HG02981 (cell line): ENCODE data around the gene CXCR3.
"Not testable (repeated sequence)": the region's sequence is repeated elsewhere in the genome, so short reads cannot be mapped to it uniquely, and the experiment has no call there.

Experiments
- ATAC-seq: cut with Tn5 transposase; IDR thresholded peaks from one replicate; pipeline ENCODE4 v1.9.1; 2021; ENCODE audit warnings: mild to moderate bottlenecking, moderate library complexity; ENCODE audit not compliant: unreplicated experiment

CXCR3 gene

DNA sequence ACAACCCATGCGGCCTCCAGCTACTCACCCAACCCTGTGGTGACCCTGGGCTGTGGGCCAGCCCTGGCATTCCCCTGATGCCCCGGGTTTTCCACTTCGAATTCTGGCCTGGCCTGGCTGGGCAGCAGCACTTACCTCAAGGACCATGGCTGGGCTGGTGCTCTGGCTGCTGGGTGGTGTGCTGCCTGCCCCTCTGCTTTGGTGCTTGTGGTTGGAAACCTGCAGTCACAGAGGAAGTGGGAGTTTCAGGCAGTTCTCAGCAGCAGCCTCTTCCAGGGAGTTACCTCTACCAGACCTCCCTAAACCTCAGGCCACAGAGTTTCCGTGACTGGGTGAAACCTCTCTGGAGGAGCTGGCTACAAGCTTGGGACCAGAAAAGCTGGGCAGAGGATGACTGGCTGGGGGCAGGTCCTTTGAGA, at the start of gene CXCR3:
Gene CXCR3 (minus strand): TSS at position 209 of the 419 bp plus-strand sequence. CDS start 62 bp downstream, at position 147.
- peak; percentile 53 for ATAC-seq

DNA sequence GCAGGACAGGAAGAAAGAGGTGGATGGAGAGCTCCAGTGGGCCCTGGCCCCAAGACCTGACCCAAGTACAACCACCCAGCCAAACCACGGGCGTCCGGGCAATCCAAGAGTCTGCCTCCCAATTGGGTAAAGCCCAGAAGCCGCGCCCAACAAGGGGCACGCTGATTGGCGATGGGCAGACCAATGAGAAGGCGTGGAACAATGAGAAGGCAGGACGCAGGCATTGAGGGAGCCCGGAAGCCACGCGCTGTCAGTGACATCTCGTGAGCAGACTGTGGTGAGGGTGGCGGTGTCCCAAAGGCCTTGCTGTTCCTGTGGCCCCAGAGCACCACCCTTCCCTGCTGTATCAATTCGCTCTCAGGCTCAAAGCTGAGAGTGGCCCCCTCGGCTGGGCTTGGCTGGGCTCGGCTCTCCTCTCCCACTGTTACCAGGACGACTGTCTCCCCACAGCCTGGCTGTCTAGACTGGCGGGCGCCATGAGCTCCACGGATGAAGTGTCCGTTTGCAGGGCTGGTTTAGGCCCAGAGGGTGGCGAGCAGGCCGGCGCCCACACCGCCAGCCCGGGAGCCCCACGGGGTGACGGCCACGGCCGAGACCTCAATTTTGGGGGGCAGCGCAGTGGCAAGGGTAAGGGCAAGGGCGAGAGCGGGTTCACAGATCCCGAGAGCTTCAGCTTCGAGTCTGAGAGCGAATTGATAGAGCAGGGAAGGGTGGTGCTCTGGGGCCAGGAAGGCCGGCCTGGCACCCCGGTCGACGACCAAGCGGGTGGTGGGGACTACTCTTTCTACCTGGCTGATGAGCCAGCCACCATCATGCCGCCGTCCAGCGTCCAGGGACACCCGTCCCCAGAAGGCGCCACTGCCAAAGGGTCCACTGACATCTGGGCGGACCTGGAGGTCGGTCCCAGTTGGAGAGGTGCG, 49.3 kb upstream of the CXCR3 start, which contains the start of gene LOC101059915:
Gene LOC101059915 (plus strand): TSS at position 219 of the 920 bp plus-strand sequence.
- ATAC-seq = no peak

DNA sequence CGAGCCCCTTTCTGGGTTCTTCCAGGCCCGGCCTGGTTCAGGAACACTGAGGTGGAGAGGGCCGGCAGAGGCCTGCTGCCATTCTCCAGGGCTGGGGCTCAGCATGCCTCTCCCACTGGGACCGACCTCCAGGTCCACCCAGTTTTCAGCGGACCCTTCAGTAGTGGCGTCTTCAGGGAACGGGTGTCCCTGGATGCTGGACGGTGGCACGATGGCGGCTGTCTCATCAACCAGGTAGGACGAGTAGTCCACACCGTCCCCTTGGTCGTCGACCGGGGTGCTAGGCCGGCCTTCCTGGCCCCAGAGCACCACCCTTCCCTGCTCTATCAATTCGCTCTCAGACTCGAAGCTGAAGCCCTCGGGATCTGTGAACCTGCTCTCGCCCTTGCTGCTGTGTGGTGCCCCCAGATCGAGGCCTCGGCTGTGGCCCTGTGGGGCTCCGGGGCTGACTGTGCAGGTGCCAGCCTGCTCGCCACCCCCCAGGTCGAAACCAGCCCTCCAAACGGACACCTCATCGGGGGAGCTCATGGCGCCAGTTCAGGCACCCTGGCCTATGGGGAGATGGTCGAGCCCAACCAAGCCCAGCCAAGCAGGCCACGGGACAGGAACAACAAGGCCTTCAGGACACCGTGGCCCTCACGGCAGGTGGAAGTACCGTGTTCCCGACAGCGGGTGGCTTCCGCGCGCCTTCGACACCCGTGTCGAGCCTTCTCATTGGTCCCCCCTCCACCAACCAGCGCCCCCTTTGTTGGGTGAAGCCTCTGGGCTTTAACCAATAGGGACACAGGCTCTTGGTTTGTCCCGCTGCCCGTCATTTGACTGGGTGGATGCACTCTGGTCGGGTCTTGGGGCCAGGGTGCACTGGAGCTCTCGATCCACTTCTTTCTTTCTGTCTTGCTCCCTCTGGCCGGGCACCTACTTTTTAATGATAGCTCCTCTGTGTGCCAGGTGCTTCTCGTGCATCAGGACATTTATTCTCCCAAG, 48.2 kb upstream of the CXCR3 start:
- ATAC-seq = no peak

DNA sequence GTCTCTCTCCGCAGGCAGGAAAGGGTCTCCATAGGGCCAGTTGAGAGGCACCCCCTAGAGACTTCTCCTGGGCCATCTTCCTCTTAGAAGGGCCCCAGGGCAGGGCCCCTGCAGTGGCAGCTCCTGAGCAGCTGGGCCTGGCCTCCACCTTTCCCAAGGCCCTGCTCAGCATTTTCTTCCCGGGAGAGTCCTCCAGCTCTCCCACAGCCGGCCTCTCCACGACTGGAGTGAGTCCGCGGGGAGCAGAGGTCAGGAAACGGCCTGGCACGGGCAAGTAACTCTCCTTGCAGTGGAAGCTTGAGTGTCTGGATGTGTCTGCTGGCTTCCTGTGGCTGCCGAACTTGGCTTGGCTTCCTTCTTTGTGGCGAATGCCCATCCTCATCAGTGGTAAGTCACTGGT, 47.4 kb upstream of the CXCR3 start:
- ATAC-seq = no peak

DNA sequence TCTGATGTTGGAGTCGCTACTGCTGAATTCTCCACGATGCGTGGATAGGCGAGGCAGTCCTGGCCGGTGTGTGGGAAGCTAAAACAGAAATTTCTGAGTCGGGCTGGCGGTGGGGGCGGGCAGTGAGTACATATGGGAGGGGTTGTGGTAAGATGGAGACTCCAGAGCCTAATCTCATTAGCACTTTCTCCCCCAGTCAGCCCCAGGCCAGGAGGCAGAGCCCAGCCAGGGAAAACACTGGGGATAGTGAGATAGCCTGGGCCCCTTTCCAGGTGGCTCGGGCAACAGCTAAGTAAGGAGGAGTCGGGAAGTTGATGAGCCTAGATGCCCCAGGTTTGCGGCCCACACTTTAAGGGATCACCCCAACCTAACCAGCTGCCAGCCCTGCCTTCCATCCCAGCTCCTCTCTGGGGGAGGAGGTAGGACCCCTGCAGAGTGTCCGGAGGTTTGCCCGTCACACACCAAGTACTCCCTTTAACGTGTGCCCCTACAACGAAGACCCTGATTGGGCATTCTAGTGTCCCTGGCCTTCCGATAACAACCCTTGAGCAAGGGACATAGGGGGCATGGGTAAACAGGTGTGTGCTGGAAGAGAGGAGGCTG, 46.7 kb upstream of the CXCR3 start:
- no peak for ATAC-seq

DNA sequence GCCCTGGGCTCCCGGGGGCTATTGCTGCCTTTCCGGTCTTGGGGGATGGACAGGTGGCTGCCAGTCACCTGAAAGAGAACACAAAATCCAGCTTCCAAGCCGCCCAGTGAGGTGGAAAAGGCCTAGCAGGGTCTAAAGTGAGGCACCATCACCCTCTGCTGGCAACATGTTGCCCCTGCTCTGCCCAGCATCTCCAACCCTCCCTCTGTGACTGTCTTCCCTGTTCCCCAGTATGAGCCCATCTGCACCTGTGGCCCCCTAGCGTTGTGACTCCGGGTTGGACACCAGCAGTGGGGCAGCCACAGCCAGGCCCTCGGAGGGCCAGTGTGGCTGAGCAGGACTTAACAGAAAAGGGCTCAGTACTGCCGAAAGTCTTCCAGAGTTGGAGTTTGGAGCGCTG, 45.9 kb upstream of the CXCR3 start:
- ATAC-seq = not testable (repeated sequence)

DNA sequence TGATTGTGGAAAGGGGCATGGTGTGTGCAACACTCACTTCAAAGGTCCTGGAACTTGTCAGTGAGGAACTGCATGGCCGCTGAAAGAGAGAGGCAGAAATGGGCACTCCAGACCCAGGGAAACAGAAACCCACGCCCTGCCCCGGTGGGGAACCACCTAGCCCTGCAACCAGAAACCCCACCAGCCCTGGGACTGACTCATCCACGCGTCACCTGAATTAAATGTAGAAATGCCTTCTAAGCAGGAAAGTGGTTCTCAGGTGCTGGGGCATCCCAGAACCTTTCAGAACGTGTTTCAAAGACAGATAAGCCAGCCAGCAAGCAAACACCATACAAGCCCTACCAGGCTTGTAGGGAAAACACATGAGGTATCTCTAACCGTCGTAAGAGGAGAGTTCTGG, 44.9 kb upstream of the CXCR3 start:
- not testable (repeated sequence) for ATAC-seq

DNA sequence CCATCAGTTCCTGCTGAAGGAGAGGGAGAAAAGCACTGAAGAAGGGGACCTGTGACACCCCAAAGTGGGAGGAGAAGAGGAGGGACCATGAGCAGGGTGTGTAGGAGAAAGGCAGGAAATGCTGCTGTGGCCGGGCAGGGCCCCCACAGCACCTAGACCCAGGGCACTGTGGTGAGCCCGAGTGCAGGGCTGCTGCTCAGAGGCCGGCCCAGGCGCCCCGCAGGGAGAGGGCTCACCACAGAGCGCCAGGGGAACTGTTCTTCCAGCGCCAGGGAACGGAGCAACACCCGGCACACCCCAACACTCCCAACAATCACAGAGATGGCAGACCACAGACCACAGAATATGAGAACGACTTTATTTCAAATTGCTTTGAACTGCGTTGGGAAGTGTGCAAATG, 44.3 kb upstream of the CXCR3 start:
- ATAC-seq = not testable (repeated sequence)

DNA sequence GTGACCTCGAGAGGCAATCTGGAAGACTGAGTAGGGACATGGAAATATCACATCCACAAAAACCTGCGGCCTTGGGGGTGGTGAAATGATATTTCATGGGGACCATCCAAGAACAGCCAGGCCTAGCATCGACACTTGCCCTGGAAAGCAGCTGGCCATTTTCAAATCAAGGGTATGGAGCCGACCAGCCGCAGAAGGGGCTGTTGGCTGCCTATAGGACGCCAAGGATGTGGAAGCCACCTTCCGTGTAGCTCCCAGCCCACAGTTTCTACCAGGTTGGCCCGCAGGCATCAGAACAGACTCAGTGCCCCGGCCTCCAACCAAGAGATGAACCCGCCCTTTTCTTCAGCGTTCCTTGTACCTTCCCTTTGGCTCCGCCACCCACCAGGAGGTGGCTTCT, 43.6 kb upstream of the CXCR3 start:
- no peak for ATAC-seq

DNA sequence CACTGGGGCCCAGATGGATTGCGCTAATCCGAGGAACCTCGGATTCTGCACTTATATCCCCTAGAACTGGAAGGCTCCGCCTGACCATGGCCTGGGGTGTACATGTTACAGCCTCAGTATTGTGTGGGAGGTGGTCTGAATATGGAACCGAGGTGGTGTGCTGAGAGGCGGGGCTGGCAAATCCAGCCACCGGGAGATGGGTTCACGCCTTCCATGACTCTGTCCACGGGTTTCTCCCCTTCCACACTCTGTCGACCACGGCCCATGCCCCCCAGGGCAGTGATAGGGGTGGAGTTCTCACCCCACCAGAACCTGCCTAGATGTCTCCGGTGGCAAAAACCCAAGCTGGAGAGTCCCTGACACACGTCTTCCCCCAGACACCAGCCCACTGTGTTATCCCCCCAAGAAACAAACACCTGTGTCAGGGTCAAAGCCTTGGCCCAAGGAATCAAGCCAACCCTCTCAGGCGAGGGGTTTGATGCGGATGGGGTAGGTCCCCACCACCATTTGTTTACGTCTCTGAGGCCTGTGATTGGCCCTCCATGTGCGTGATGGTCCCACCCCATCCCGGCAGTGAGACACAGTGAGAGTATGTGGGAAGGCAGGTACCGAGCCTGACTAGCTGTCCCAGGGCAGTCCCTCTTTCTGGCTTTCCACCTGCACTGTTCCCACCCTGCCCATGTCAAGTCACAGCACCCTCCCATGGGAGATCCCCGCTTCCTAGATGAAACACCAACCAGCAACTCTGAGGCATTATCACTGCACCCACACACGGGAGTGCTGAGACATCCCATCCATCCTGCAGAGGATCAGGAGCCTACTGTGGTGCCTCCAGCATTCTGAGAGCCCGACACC, 42.5 kb upstream of the CXCR3 start:
- no peak for ATAC-seq

DNA sequence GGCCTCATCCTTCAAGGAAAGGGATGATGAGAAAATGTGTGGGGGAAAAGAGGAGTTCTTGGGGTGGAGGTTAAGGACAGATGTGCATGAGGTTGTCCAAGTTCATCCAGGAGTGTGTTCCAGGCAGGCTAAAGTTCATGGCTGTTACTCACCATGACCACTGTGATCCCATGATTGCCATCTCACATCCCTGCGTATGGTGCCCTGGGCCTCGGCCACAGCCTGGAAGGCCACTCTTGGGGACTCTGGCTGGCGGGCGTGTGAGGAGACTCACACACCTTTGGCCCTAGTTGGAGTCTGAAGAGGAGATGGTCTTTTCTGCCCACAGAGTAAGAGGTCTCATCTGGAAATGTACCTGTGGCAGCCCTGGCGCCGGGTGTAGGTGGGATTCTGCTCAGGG, 41.6 kb upstream of the CXCR3 start:
- no peak for ATAC-seq

DNA sequence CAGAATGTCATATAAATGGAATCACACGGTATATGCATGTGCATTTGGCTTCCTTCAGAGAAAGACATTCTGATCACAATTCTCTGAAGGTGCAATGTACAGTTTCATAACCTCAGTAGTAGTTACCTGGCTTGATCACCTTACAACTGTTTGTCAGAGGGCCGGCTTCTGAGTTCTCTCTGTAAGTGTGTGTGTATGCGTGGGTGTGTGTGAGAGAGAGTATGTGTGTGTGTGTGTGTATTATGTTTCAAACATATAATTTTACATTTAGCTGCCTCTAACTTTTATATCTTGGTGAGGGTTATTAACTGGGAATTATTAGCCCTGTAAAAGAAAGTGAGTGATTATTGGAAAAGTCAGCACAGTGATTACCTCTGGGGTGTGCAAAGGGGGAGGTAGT, 41.0 kb upstream of the CXCR3 start:
- no peak for ATAC-seq

DNA sequence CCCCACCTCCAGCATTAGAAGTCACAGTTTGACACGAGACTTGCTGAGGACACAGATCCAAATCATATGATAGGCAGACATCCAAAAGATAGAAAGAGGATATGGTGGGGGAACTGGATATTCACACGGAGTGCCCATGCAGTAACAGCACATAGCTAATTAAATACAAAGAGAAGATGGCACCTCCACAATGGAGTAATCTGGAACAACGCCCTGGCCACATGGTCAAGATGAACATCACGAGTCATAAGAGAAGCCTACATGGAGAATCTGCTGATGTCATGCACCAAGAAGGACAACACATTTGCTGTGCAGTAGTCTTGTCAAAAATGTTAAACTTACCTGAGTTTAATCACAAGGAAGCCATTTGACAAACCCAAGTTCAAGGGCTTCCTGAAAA, 39.0 kb upstream of the CXCR3 start:
- ATAC-seq = no peak

DNA sequence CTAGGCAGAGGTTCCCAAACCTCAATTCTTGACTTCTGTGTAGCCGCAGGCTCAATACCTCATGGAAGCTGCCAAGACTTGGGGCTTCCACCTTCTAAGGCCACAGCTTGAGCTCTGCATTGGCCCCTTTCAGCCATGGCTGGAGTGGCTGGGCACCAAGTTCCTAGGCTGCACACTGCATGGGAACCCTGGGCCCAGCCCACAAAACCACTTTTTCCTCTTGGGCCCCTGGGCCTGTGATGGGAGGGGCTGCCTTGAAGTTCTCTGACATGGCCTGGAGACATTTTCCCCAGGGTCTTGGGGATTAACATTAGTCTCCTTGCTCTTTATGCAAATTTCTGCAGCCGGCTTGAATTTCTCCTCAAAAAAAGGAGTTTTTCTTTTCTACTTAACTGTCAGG, 35.0 kb upstream of the CXCR3 start:
- no peak for ATAC-seq

DNA sequence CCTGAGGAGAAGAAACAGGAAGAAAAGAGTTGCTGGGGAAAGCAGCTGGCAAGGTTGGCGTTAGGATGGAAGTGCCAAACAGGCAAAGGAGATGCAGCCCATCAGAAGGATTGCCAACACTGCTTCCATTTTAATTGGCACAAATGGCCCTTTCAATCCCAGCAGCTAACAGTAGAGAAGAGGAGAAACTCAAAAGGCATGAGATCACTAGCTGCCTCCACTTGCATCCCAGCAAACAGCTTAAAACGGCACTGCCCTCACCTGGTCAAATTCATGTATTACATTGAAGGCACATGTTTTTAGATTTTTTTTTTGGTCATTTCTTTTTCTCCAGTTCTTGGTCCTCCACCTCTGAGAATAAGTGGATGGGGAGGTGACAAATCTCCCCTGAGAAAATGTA, 34.1 kb upstream of the CXCR3 start:
- ATAC-seq = no peak

DNA sequence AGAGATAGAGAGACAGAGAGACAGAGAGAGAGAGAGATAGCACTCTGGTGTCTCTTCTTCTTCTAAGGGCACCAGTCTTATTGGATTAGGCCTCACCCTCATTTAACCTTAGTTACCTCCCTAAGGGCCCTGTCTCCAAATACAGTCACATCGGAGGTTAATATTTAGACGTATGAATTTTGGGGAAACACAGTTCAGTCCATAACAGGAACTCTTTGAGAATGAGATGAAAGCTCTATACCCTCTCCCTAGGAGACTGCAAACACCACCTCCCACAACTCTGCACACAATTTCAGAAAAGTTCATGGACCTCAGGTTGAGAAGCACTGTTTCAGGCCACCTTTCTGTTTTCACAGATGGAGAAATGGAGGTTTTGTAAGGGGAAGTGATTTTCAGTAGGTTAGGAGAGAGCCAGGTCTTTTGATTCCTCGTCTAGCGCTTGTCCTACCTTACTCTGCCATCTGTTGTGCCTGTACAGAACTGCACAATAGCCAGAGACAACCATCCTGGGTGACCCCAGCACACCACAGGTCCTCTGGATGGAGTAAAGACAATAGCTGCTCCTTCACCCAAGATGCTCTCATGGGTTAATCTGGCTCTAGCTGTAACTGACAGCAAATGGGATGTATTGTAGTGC, 32.1 kb upstream of the CXCR3 start:
- ATAC-seq = peak; percentile 79

DNA sequence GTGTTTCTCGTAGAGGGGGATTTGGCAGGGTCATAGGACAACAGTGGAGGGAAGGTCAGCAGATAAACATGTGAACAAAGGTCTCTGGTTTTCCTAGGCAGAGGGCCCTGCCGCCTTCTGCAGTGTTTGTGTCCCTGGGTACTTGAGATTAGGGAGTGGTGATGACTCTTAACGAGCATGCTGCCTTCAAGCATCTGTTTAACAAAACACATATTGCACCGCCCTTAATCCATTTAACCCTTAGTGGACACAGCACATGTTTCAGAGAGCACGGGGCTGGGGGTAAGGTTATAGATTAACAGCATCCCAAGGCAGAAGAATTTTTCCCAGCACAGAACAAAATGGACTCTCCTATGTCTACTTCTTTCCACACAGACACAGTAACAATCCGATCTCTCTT, 26.1 kb upstream of the CXCR3 start:
- not testable (repeated sequence) for ATAC-seq

DNA sequence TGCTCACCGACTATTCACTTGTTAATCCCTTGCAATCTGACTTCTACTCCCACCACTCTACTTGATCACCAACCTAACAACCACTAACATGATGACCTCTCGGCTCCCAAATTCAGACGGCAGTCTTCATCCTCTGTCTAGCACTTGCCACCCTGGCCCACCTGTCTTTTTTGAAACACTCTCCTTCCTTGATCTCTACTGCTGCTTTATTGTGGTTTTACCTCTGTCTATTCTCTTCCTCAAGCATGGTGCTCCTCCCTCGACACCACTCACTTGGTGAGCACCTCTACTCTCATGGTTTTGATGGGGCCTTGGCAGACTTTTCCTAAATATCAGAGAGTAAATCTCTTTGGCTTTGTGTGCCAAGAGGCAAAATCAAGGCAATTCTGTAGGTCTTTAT, 21.7 kb upstream of the CXCR3 start:
- ATAC-seq = no peak

DNA sequence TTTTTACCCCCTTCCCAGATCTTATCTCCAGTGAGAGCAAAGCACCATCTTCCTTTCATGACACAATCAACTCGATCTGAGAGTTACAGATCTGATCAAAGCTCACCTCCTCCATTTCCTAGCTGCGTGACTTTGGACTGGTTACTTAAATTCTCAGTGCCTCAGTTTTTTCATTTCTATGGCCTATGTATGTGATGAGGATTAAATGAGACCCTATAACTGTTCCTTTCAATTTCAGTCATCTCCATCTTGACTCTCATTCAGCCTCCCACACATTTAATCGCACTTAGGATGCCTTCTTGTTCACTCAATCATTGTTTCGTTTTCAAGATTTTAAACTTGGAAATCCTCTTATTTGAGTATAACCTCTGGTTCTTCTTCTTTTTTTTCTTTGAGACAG, 20.1 kb upstream of the CXCR3 start:
- ATAC-seq = no peak

DNA sequence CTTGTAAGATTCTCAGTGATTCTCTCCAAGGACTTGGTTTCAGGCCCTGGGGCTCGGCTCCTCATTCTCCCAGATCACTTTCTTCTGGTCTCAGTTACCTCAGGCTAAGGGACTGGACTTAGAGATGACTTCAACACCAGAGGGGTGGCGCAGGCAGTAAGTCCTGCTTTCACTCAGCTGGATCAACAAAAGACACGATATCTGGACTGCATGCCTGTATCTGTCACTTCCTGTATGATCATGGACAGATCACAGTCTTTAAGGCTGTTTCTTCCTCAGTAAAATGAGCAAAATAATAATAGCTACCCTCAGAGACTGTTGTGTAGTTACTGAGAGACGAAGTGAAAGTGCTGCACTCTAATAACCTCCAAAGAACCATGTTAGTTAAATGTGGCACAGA, 19.5 kb upstream of the CXCR3 start:
- ATAC-seq = peak; percentile 31
